Small intestine (tissue), 7 donors: ENCODE measurements around the gene MT1G. TPM values are rescaled to one million over a fixed set of nuclear protein-coding genes. Genes with fewer than 3 reads are reported as not detected.

Source experiments
- DNase-seq, 2 donors: peaks; one replicate each; pipeline versions ENCODE4 v3.0.0 to v3.0.0-alpha.2; 2013
- FAIRE-seq: peaks from 2 replicates; lab custom pipeline; 2012; peaks lifted over from hg19 to GRCh38; lab: Jason Lieb, UNC
- H3K27ac ChIP-seq, 3 donors: one replicate each; pipeline ENCODE4 v1.5.1; 2013; ENCODE audit warnings: low read length in 2 of 3, mild to moderate bottlenecking in 2 of 3, control low read depth in 1 of 3, inconsistent platforms in 1 of 3, low read depth in 1 of 3, moderate library complexity in 1 of 3
- H3K27me3 ChIP-seq, 3 donors: one replicate each; pipeline ENCODE4 v1.6.1; 2013; ENCODE audit warnings: low read length in 3 of 3, inconsistent platforms in 1 of 3; ENCODE audit not compliant: control insufficient read depth in 3 of 3, insufficient read depth in 3 of 3
- H3K36me3 ChIP-seq, 3 donors: one replicate each; pipeline ENCODE4 v1.6.1; 2013; ENCODE audit warnings: low read length in 3 of 3, inconsistent platforms in 1 of 3, low read depth in 1 of 3, mild to moderate bottlenecking in 1 of 3, moderate library complexity in 1 of 3; ENCODE audit not compliant: control insufficient read depth in 3 of 3, insufficient read depth in 2 of 3
- H3K4me1 ChIP-seq, 3 donors: one replicate each; pipeline ENCODE4 v1.6.1; 2013; ENCODE audit warnings: low read length in 2 of 3, inconsistent platforms in 1 of 3, low read depth in 1 of 3, mild to moderate bottlenecking in 1 of 3, moderate library complexity in 1 of 3; ENCODE audit not compliant: control insufficient read depth in 3 of 3, insufficient read depth in 2 of 3
- H3K4me3 ChIP-seq, 3 donors: one replicate each; pipeline ENCODE4 v1.5.1; 2013; ENCODE audit warnings: low read length in 3 of 3, control low read depth in 1 of 3, inconsistent platforms in 1 of 3, low read depth in 1 of 3, mild to moderate bottlenecking in 1 of 3, moderate library complexity in 1 of 3
- H3K9me3 ChIP-seq, 2 donors: one replicate each; pipeline ENCODE4 v1.6.1; 2013; ENCODE audit warnings: low read depth in 1 of 2, low read length in 1 of 2; ENCODE audit not compliant: control insufficient read depth in 2 of 2, insufficient read depth in 1 of 2
- WGBS, 3 donors: extraction: QIAGEN DNeasy Blood & Tissue Kit; methylation state at CpG; one replicate each; pipeline ENCODE4 v1.1.7; 2013; 5-methylcytosine and 5-hydroxymethylcytosine counted together
- polyA plus RNA-seq, 4 donors: library from polyadenylated mRNA; stranded (reverse) in 3 of 4; unstranded in 1 of 4; fragments of 200-250 nt in 3 of 4; fragments of 120-200 nt in 1 of 4; gene quantifications; one replicate each; pipeline versions ENCODE4 v1.2.1 to v1.2.3, GENCODE V29; 2013
- donor health status: healthy with polysubstance abuse.
- donor health status: control.
- donor health status: control.
- donor health status: Bipolar disorder and iron deficiency.
- donor health status: healthy.

The MT1G gene
- polyA plus RNA-seq, 4 donors: 193 to 1,801 (median 342) TPM

DNA sequence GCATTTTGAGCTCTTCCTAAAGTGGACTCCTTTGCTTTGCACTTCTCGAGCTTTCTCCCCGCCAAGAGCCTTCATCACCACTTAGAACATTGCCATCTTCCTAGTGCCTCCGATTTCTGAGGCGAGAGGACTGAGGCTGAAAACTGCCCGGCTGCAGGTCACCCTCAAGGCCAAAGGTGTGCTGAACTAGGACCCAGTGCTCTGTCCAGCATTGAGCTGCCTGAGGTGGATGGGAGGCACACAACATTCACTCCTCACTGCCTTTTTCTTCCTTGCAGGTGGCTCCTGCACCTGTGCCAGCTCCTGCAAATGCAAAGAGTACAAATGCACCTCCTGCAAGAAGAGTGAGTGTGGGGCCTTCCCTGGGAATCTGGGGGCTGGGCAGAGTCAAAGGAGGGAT is 24.0 kb downstream of the MT1G start:
- no peak for DNase-seq
- 34 to 42% (median 41%) methylated on average over 5 of the region's 5 CpGs for WGBS, 3 donors

DNA sequence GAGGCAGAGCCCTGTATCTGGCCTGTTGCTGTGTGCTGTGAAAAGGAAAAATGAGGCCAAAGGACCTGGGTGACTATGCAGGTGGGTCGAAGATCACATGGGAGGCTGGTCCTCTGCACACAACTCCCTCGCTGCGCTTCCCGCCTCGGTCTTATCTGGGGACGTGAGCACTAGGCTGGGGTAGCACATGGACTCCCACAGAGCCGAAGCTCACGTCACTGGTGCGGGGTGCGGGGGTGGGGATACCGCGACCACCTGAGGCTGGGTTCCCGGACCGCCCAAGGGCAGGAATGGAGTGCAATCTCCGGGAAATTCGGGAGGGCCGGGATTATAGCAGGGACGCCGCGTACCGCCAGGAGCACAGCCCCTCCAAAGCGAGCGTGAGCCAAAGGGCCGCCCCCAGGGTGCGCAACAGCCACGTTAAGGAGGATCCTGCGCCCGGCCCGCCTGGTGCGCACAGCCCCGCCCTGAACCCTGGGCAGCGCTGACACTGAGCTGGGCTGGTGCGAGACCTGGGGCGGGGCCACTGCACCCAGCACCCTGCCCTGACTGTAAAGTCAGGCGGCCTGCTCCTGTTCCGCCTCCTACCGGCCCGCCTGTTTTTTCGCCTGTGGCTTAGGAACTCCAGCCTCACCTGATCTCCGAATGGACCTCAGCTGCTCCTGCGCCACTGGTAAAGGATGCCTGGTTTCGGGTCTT is 24.6 kb downstream of the MT1G start:
- H3K27ac ChIP-seq: peak overlapping the region in 1 of 3 donors; percentile 4
- peak; percentile 86 to 91 for DNase-seq

More for the DNA sequence above, 24.0 kb downstream of the MT1G start:
- FAIRE-seq: no peak
- Histone ChIP-seq H3K27me3 (peaks cover 0 to 56% (median 10%) of the 10 kb centered on the region in 3 donors), H3K4me1 (peaks cover 2 to 28% (median 4%) of the 10 kb centered on the region in 3 donors), H3K36me3 (no peaks in the 10 kb centered on the region), H3K27ac (no peak overlapping the region), H3K9me3 (no peaks in the 10 kb centered on the region), H3K4me3 (peak overlapping the region in 1 of 3 donors; percentile 21)

DNA sequence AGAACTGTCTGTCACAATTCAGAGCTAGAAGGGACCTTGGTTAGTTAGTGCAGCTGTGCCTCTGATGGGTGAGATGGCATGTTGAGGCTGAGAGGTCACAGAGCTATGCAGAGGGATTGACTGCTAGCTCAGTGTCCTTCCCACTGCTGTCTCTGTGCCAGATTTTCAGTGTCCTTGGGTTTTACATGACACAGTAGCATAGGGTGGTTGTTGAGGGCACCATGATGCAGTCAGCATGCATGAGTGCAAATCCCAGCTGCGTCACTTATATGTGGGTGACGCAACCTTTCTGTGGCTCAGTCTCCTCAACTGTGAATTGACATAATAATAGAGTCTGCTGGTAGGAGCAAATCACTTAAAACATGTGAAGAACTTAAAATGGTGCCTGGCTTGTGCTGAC is 26.7 kb downstream of the MT1G start:
- peaks cover 2 to 21% (median 4%) of the 10 kb centered on the region in 3 donors for H3K4me1 ChIP-seq
- no peak overlapping the region for H3K4me3 ChIP-seq
- H3K27me3 ChIP-seq: peaks cover 0 to 80% (median 10%) of the 10 kb centered on the region in 3 donors
- no peak for DNase-seq
- H3K36me3 ChIP-seq: no peaks in the 10 kb centered on the region
- no peak for FAIRE-seq
- no peak overlapping the region for H3K27ac ChIP-seq
- H3K9me3 ChIP-seq: no peaks in the 10 kb centered on the region
- WGBS, 3 donors: 96 to 98% (median 96%) methylated on average over 2 of the region's 2 CpGs

More for the DNA sequence above, 24.6 kb downstream of the MT1G start:
- Histone ChIP-seq H3K9me3 (no peaks in the 10 kb centered on the region), H3K4me3 (peak overlapping the region in 2 of 3 donors; percentile 21 to 32), H3K4me1 (peaks cover 2 to 30% (median 4%) of the 10 kb centered on the region in 3 donors), H3K27me3 (peaks cover 0 to 62% (median 5%) of the 10 kb centered on the region in 3 donors), H3K36me3 (no peaks in the 10 kb centered on the region)
- 2 to 5% (median 5%) methylated on average over 40 to 42 of the region's 42 CpGs for WGBS, 3 donors
- FAIRE-seq: no peak

DNA sequence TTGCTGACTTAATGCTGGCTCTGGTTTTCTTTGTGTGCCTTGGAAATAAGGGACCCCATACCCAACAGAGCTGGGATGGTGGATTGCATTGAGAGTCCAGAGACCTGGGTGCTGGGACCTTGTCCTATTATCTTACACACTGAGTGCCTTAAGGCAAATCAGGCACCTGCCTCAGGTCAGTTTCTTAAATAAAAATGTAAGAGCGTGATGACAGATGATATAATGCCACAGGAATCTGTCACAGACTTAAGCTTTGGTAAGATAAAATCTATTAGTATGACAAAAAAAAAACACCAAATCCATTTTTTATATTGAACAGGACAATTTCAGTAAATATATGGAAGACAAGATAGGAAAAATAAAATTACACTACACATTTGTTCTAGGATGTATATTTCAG is 27.8 kb downstream of the MT1G start:
- peaks cover 2 to 23% (median 4%) of the 10 kb centered on the region in 3 donors for H3K4me1 ChIP-seq
- peaks cover 0 to 88% (median 16%) of the 10 kb centered on the region in 3 donors for H3K27me3 ChIP-seq
- no peaks in the 10 kb centered on the region for H3K36me3 ChIP-seq
- FAIRE-seq (no peak), DNase-seq (no peak)
- H3K27ac ChIP-seq: no peak overlapping the region
- 63 to 84% (median 83%) methylated on average over 1 of the region's 1 CpG for WGBS, 3 donors
- no peak overlapping the region for H3K4me3 ChIP-seq
- no peaks in the 10 kb centered on the region for H3K9me3 ChIP-seq

DNA sequence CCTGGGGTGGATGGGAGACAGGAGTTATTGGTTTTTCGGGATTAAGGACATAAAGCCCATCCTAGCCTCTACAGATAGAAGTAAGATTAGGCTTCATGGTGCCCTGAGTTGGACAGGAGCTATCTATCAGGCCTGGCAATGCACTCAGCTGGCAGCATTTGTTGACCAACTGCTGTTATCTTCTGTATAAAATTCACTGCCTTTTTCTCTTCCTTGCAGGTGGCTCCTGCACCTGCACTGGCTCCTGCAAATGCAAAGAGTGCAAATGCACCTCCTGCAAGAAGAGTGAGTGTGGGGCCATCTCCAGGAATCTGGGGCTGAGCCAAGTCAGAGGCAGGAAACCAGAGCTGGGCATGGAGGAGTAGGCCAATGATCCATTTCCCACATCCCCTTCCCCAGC is 28.8 kb downstream of the MT1G start:
- Histone ChIP-seq H3K4me3 (no peak overlapping the region), H3K27me3 (peaks cover 0 to 90% (median 22%) of the 10 kb centered on the region in 3 donors)

DNA sequence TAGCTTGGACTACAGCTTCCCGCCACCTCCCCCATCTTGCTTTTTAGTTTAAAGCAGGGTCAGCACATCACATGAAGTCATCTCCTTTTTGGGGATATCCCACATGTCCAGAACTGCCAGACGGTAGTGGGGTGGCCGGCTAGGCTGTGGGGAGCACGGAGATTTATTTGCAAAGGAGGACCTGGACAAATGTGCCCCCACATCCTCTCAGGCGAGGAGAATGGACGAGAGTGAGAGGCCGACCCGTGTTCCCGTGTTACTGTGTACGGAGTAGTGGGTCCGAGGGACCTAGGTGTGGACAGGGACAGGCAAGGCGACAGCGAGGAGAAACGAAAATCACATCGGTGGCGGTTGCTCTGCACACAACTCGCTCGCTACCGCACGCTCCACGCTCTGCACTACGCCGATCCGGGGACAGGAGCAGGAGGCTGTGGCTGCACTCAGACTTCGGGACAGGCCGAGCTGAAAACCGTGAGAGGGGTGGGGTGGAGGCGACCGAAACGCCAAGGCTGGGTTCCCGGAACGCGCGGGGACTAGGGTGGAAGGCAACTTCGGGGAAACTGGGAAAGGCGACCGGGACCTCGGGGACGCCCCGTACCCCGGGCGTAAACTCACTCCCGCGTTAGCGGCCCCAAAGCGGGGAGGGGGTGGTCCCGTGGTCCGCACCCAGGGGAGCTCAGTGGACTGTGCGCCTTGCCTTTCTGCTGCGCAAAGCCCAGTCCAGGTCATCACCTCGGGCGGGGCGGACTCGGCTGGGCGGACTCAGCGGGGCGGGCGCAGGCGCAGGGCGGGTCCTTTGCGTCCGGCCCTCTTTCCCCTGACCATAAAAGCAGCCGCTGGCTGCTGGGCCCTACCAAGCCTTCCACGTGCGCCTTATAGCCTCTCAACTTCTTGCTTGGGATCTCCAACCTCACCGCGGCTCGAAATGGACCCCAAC is 29.8 kb downstream of the MT1G start, which contains the start of gene MT1A:
Gene MT1A, plus strand, starts transcription at position 853 of the 937 bp plus-strand sequence. Its CDS starts 73 bp downstream, at position 926.
- Histone ChIP-seq H3K36me3 (no peaks in the 10 kb centered on the region), H3K9me3 (no peaks in the 10 kb centered on the region), H3K4me3 (peak within 1 kb of the TSS in 2 of 3 donors; percentile 39 to 41), H3K4me1 (peaks cover 0 to 15% (median 2%) of the 10 kb centered on the region in 3 donors), H3K27me3 (peaks cover 0 to 91% (median 22%) of the 10 kb centered on the region in 3 donors), H3K27ac (peak within 1 kb of the TSS in 1 of 3 donors; percentile 43)
- DNase-seq: peak; percentile 72 to 75
- WGBS, 3 donors: 5 to 9% (median 7%) methylated on average over 66 to 68 of the region's 68 CpGs
- FAIRE-seq: no peak

More for the DNA sequence above, 28.8 kb downstream of the MT1G start:
- H3K36me3 ChIP-seq: no peaks in the 10 kb centered on the region
- no peak overlapping the region for H3K27ac ChIP-seq
- peaks cover 2 to 24% (median 4%) of the 10 kb centered on the region in 3 donors for H3K4me1 ChIP-seq
- FAIRE-seq (no peak), DNase-seq (peak in 1 of 2 donors; percentile 79)
- WGBS, 3 donors: 16 to 41% (median 23%) methylated on average over 1 of the region's 1 CpG
- no peaks in the 10 kb centered on the region for H3K9me3 ChIP-seq

DNA sequence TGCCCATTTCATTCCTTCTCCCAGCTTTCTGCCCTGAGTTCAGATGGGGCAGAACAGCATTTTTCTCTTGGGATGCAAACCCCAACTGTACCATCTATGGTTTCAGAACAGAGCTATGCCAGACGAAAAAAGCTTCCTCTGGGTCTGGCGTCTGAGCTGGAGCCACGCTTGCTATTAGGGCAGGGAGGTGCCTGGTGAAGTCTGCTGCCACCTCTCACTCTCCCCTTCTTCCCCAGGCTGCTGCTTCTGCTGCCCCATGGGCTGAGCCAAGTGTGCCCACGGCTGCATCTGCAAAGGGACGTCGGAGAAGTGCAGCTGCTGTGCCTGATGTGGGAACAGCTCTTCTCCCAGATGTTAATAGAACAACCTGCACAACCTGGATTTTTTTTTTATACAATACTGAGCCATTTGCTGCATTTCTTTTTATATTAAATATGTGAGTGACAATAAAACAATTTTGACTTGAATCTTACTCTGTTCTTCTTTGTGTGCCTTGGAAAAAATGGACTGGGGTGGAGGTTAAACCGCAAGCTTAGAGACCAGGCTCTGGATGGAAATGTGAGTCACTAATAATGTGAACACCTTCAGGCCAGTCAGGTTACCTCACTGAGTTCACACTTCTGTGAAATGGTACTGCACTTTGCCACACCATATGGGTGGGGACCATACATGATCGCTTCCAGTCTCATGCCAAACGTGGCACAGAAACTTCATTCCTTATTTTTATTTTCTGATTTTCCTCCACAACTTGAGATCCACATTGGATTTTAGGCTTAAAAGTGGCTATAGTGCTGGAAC is 31.1 kb downstream of the MT1G start:
- 44 to 47% (median 47%) methylated on average over 9 of the region's 9 CpGs for WGBS, 3 donors
- Histone ChIP-seq H3K4me3 (no peak overlapping the region), H3K9me3 (no peaks in the 10 kb centered on the region), H3K27me3 (peaks cover 0 to 97% (median 26%) of the 10 kb centered on the region in 3 donors), H3K4me1 (peaks cover 0 to 12% (median 2%) of the 10 kb centered on the region in 3 donors), H3K36me3 (no peaks in the 10 kb centered on the region), H3K27ac (no peak overlapping the region)
- peak in 1 of 2 donors; percentile 32 for DNase-seq
- FAIRE-seq: no peak
